Loucy (cell line): Measurements from ENCODE around the gene GLT8D1.

Experiments
- H2AFZ ChIP-seq: fragments of 200-600 bp; sonication (generic); 2 replicates; pipeline ENCODE4 v1.6.0; 2016; ENCODE audit warnings: antibody characterized with exemption, mild to moderate bottlenecking, low read length, moderate library complexity
- H3F3A ChIP-seq: fragments of 200-600 bp; 2 replicates; pipeline ENCODE4 v1.6.0; 2016; ENCODE audit warnings: antibody characterized with exemption, low read depth, mild to moderate bottlenecking
- H3K27me3 ChIP-seq: fragments of 200-600 bp; sonication (generic); 2 replicates; pipeline ENCODE4 v1.6.1; 2014; ENCODE audit warnings: low read length, mild to moderate bottlenecking; ENCODE audit not compliant: insufficient read depth, poor library complexity, severe bottlenecking
- H3K36me3 ChIP-seq: fragments of 200-600 bp; sonication (generic); 2 replicates; pipeline ENCODE4 v1.6.1; 2016; ENCODE audit warnings: low read length; ENCODE audit not compliant: insufficient read depth
- H3K4me1 ChIP-seq: fragments of 200-600 bp; sonication (generic); 2 replicates; pipeline ENCODE4 v1.5.1; 2014; ENCODE audit warnings: low read length, mild to moderate bottlenecking; ENCODE audit not compliant: insufficient read depth, poor library complexity, severe bottlenecking
- H3K4me2 ChIP-seq: fragments of 200-600 bp; sonication (generic); 2 replicates; pipeline ENCODE4 v1.6.0; 2014; ENCODE audit warnings: antibody characterized with exemption, low read length, low read depth, mild to moderate bottlenecking; ENCODE audit not compliant: poor library complexity, severe bottlenecking
- H3K4me3 ChIP-seq: fragments of 200-600 bp; sonication (generic); 2 replicates; pipeline ENCODE4 v1.5.1; 2014; ENCODE audit warnings: low read length, mild to moderate bottlenecking, mixed read lengths; ENCODE audit not compliant: poor library complexity, severe bottlenecking
- H3K79me2 ChIP-seq: fragments of 200-600 bp; sonication (generic); 2 replicates; pipeline ENCODE4 v1.6.1; 2014; ENCODE audit warnings: low read length; ENCODE audit not compliant: insufficient read depth
- H3K9ac ChIP-seq: fragments of 200-600 bp; sonication (generic); 2 replicates; pipeline ENCODE4 v1.6.0; 2014; ENCODE audit warnings: mild to moderate bottlenecking, low read depth, low read length, moderate library complexity; ENCODE audit not compliant: poor library complexity, severe bottlenecking
- H3K9me2 ChIP-seq: fragments of 200-600 bp; sonication (generic); replicated peaks from 2 replicates; pipeline ENCODE4 v1.6.1; 2016; ENCODE audit warnings: low read depth, low read length, mixed read lengths
- H3K9me3 ChIP-seq: fragments of 200-600 bp; sonication (generic); 2 replicates; pipeline ENCODE4 v1.6.1; 2014; ENCODE audit warnings: mild to moderate bottlenecking, antibody characterized with exemption, low read length, low read depth; ENCODE audit not compliant: insufficient read depth
- H4K20me1 ChIP-seq: fragments of 200-600 bp; sonication (generic); 2 replicates; pipeline ENCODE4 v1.6.0; 2014; ENCODE audit warnings: antibody characterized with exemption, low read length, mild to moderate bottlenecking; ENCODE audit not compliant: insufficient read depth, poor library complexity, severe bottlenecking
- EZH2phosphoT487 ChIP-seq: fragments of 200-600 bp; IDR thresholded peaks from 2 replicates; pipeline ENCODE4 v1.6.1; 2018; ENCODE audit warnings: antibody characterized with exemption, mild to moderate bottlenecking, moderate library complexity, borderline replicate concordance
- TF ChIP-seq, protein P1 (sequence below): fragments of 200-600 bp; sonication (generic); conservative IDR thresholded peaks from 2 replicates; pipeline ENCODE4 v1.5.1; 2014; ENCODE audit warnings: mild to moderate bottlenecking, antibody characterized with exemption, low read length

Gene GLT8D1

GRCh38 chr3:52712291-52713212 is 7.0 kb upstream of the GLT8D1 start:
- Histone ChIP-seq H2AFZ (no peak overlapping the region), H3K27me3 (no peaks in the 10 kb centered on the region), H3K36me3 (peaks cover 3% of the 10 kb centered on the region; the same call in 1 of the 2 replicates), H3K79me2 (peaks cover 7% of the 10 kb centered on the region), H3K4me3 (no peak overlapping the region), H3K4me2 (no peak overlapping the region), H3K4me1 (peaks cover 6% of the 10 kb centered on the region), H3F3A (0 out of 2 replicates have a peak, but pooled peaks cover 4% of the 10 kb centered on the region), H3K9me3 (no peaks in the 10 kb centered on the region), H3K9me2 (no peaks in the 10 kb centered on the region), H4K20me1 (peaks cover 8% of the 10 kb centered on the region), H3K9ac (no peak overlapping the region)
- TF ChIP-seq EZH2phosphoT487 = no peak
- TF ChIP-seq, protein P1, sequence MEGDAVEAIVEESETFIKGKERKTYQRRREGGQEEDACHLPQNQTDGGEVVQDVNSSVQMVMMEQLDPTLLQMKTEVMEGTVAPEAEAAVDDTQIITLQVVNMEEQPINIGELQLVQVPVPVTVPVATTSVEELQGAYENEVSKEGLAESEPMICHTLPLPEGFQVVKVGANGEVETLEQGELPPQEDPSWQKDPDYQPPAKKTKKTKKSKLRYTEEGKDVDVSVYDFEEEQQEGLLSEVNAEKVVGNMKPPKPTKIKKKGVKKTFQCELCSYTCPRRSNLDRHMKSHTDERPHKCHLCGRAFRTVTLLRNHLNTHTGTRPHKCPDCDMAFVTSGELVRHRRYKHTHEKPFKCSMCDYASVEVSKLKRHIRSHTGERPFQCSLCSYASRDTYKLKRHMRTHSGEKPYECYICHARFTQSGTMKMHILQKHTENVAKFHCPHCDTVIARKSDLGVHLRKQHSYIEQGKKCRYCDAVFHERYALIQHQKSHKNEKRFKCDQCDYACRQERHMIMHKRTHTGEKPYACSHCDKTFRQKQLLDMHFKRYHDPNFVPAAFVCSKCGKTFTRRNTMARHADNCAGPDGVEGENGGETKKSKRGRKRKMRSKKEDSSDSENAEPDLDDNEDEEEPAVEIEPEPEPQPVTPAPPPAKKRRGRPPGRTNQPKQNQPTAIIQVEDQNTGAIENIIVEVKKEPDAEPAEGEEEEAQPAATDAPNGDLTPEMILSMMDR = no peak

GRCh38 chr3:52710512-52710911 is 4.9 kb upstream of the GLT8D1 start:
- H3K79me2 ChIP-seq = peaks cover 23% of the 10 kb centered on the region
- peaks cover 4% of the 10 kb centered on the region for H3K27me3 ChIP-seq
- no peak overlapping the region for H3K4me3 ChIP-seq
- H4K20me1 ChIP-seq = peaks cover 16% of the 10 kb centered on the region
- H3K36me3 ChIP-seq = peaks cover 3% of the 10 kb centered on the region; the same call in 1 of the 2 replicates
- H2AFZ ChIP-seq = no peak overlapping the region
- no peaks in the 10 kb centered on the region for H3K9me3 ChIP-seq
- H3K9ac ChIP-seq = no peak overlapping the region
- no peaks in the 10 kb centered on the region for H3K9me2 ChIP-seq
- H3K4me2 ChIP-seq = no peak overlapping the region
- 0 out of 2 replicates have a peak, but pooled peaks cover 4% of the 10 kb centered on the region for H3F3A ChIP-seq
- no peak for TF ChIP-seq EZH2phosphoT487
- TF ChIP-seq, protein P1 = no peak
- H3K4me1 ChIP-seq = peaks cover 10% of the 10 kb centered on the region

DNA sequence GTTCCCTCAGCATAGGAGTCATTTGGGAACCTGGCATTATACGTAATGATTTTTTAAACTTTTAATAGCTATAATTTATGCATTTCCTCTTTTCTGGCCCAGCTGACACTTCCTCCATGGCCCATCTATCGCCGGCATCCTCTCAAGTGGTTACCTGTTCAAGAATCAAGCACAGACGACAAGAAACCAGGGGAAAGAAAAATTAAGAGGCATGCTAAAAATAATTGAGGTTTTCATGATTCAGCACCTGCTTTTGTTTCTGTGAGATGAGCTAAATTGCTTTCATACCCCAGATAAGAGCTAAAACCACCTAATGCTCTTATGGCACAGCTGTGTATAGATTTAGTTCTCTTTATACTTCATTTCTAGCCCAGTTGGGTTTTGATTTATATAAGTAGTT is 2.0 kb upstream of the GLT8D1 start:
- H3K4me2 ChIP-seq = peak overlapping the region; percentile 96
- no peaks in the 10 kb centered on the region for H3K9me3 ChIP-seq
- H3K79me2 ChIP-seq = peaks cover 44% of the 10 kb centered on the region
- H4K20me1 ChIP-seq = peaks cover 16% of the 10 kb centered on the region
- H3K9me2 ChIP-seq = no peaks in the 10 kb centered on the region
- H3F3A ChIP-seq = 0 out of 2 replicates have a peak, but pooled peaks cover 4% of the 10 kb centered on the region
- H3K36me3 ChIP-seq = peaks cover 2% of the 10 kb centered on the region; the same call in 1 of the 2 replicates
- H3K4me1 ChIP-seq = peaks cover 23% of the 10 kb centered on the region
- no peak overlapping the region for H2AFZ ChIP-seq
- TF ChIP-seq EZH2phosphoT487 = no peak
- TF ChIP-seq, protein P1 = no peak
- H3K27me3 ChIP-seq = peaks cover 4% of the 10 kb centered on the region
- peak overlapping the region; percentile 99 for H3K4me3 ChIP-seq
- peak overlapping the region; percentile 98 for H3K9ac ChIP-seq
